HEK293 (cell line): ENCODE data around the gene CASP2.

Source experiments
- CTCF ChIA-PET: fragments of 350-600 bp; formaldehyde crosslinking; extraction: SDS; loops from one replicate; lab custom pipeline; 2021; ENCODE audit warnings: antibody characterized with exemption; lab: Yijun Ruan, JAX
- POLR2A ChIA-PET: fragments of 300-600 bp; formaldehyde crosslinking; extraction: SDS; loops from one replicate; lab custom pipeline; 2020; ENCODE audit warnings: antibody characterized with exemption, inconsistent platforms; lab: Yijun Ruan, JAX
- H3K27ac ChIP-seq: fragments of 200-500 bp; sonication (Bioruptor generic); 2 replicates; pipeline ENCODE4 v1.5.1; 2014; ENCODE audit warnings: low read depth, low read length, control low read depth, inconsistent platforms; ENCODE audit errors: extremely low read depth
- H3K36me3 ChIP-seq, 2 experiments: fragments of 200-500 bp in 1 of 2; sonication (Bioruptor generic) in 1 of 2; 1 replicate in 1 of 2; 2 replicates in 1 of 2; pipeline ENCODE4 v1.5.1; 2014 to 2017; ENCODE audit warnings: inconsistent platforms in 2 of 2, low read length in 2 of 2; ENCODE audit not compliant: control insufficient read depth in 2 of 2, insufficient read depth in 1 of 2
- H3K4me1 ChIP-seq: fragments of 200-500 bp; sonication (Bioruptor generic); 2 replicates; pipeline ENCODE4 v1.5.1; 2014; ENCODE audit warnings: mild to moderate bottlenecking, low read length, inconsistent platforms; ENCODE audit not compliant: control insufficient read depth, insufficient read depth
- H3K4me3 ChIP-seq: 2 replicates; pipeline ENCODE4 v1.5.1; 2011; ENCODE audit warnings: low read depth, mild to moderate bottlenecking, control low read depth, low read length, moderate library complexity
- H3K9me3 ChIP-seq: fragments of 200-500 bp; sonication (Bioruptor generic); 2 replicates; pipeline ENCODE4 v1.5.1; 2014; ENCODE audit warnings: low read depth, low read length, inconsistent platforms; ENCODE audit not compliant: control insufficient read depth, insufficient read depth
- GFI1B ChIP-seq: fragments of 450-650 bp; formaldehyde crosslinking; IDR thresholded peaks from 2 replicates; pipeline ENCODE4 v1.5.1; 2016; ENCODE audit warnings: missing biosample characterization, missing genetic modification characterization
- PRDM1 ChIP-seq: fragments of 450-650 bp; formaldehyde crosslinking; IDR thresholded peaks from 2 replicates; pipeline ENCODE4; 2016; ENCODE audit warnings: missing biosample characterization, missing genetic modification characterization
- SALL2 ChIP-seq: fragments of 450-650 bp; formaldehyde crosslinking; IDR thresholded peaks from 2 replicates; pipeline ENCODE4 v1.5.0; 2017; ENCODE audit warnings: missing biosample characterization, mild to moderate bottlenecking, missing genetic modification characterization, borderline replicate concordance
- ZBTB44 ChIP-seq: fragments of 450-650 bp; IDR thresholded peaks from 2 replicates; pipeline ENCODE4 v1.5.1; 2018; ENCODE audit warnings: missing biosample characterization, mild to moderate bottlenecking, missing genetic modification characterization
- ZNF10 ChIP-seq: fragments of 450-650 bp; formaldehyde crosslinking; IDR thresholded peaks from 2 replicates; pipeline ENCODE4 v1.5.1; 2017; ENCODE audit warnings: missing biosample characterization, missing genetic modification characterization
- ZNF184 ChIP-seq: fragments of 450-650 bp; IDR thresholded peaks from 2 replicates; pipeline ENCODE4 v1.5.1; 2018; ENCODE audit warnings: missing biosample characterization, mild to moderate bottlenecking, missing genetic modification characterization
- ZNF2 ChIP-seq: fragments of 450-650 bp; formaldehyde crosslinking; IDR thresholded peaks from 2 replicates; pipeline ENCODE4 v1.5.1; 2016; ENCODE audit warnings: missing biosample characterization, missing genetic modification characterization
- ZNF341 ChIP-seq: fragments of 450-650 bp; formaldehyde crosslinking; IDR thresholded peaks from 2 replicates; pipeline ENCODE4; 2016; ENCODE audit warnings: low read depth, missing biosample characterization, missing genetic modification characterization
- ZNF366 ChIP-seq: fragments of 450-650 bp; formaldehyde crosslinking; conservative IDR thresholded peaks from 2 replicates; pipeline ENCODE4 v1.5.1; 2016; ENCODE audit warnings: missing biosample characterization, missing genetic modification characterization
- ZNF416 ChIP-seq: fragments of 450-650 bp; formaldehyde crosslinking; IDR thresholded peaks from 2 replicates; pipeline ENCODE4 v1.5.1; 2016; ENCODE audit warnings: missing biosample characterization, missing genetic modification characterization
- ZNF473 ChIP-seq: fragments of 450-650 bp; formaldehyde crosslinking; IDR thresholded peaks from 2 replicates; pipeline ENCODE4 v1.5.1; 2017; ENCODE audit warnings: missing biosample characterization, missing genetic modification characterization
- ZNF658 ChIP-seq: fragments of 450-650 bp; formaldehyde crosslinking; IDR thresholded peaks from 2 replicates; pipeline ENCODE4; 2016; ENCODE audit warnings: missing biosample characterization, missing genetic modification characterization
- ZNF830 ChIP-seq: fragments of 450-650 bp; IDR thresholded peaks from 2 replicates; pipeline ENCODE4 v1.5.0; 2018; ENCODE audit warnings: missing biosample characterization, missing genetic modification characterization, low read depth, mild to moderate bottlenecking, moderate library complexity
- ZSCAN16 ChIP-seq: fragments of 450-650 bp; formaldehyde crosslinking; IDR thresholded peaks from 2 replicates; pipeline ENCODE4 v1.5.1; 2016; ENCODE audit warnings: missing biosample characterization, missing genetic modification characterization

The CASP2 gene

GRCh38 chr7:143247372-143247771 is 40.8 kb upstream of the CASP2 start:
- Histone ChIP-seq H3K4me3 (no peak overlapping the region), H3K27ac (no peak overlapping the region), H3K4me1 (no peaks in the 10 kb centered on the region), H3K9me3 (no peaks in the 10 kb centered on the region), H3K36me3 (no peaks in the 10 kb centered on the region)
- no peak for TF ChIP-seq ZSCAN16 (tag by site-specific recombination)
- TF ChIP-seq ZNF184 (tag by site-specific recombination): no peak
- no peak for TF ChIP-seq ZNF473 (tag by site-specific recombination)
- no peak for TF ChIP-seq ZNF658 (tag by site-specific recombination)
- peak; percentile 75 for TF ChIP-seq ZNF366 (tag by site-specific recombination)
- TF ChIP-seq ZNF2 (tag by site-specific recombination): no peak
- TF ChIP-seq ZNF830: no peak
- no peak for TF ChIP-seq GFI1B (tag by site-specific recombination)
- no peak for TF ChIP-seq ZNF416 (tag by site-specific recombination)
- CTCF ChIA-PET: interaction anchor here (0.6 to 1.5 kb wide), 5 partner anchors 11 to 275 kb away, joined by 3 to 6 read pairs (median 4); no protein-coding TSS in a partner anchor
- POLR2A ChIA-PET: no interaction called here

- TF ChIP-seq ZNF341 (tag by site-specific recombination): no peak
- no peak for TF ChIP-seq ZBTB44
- Histone ChIP-seq H3K36me3 (no peaks in the 10 kb centered on the region), H3K9me3 (no peaks in the 10 kb centered on the region), H3K4me1 (no peaks in the 10 kb centered on the region), H3K27ac (no peak overlapping the region), H3K4me3 (no peak overlapping the region)
- CTCF ChIA-PET: interaction anchor here (2.1 kb wide), 2 partner anchors 8 to 34 kb away, joined by 11 to 12 read pairs; no protein-coding TSS in a partner anchor
- POLR2A ChIA-PET: interaction anchor here (0.9 kb wide), 1 partner anchor 14 kb away, joined by 3 read pairs; the partner anchor contains the start of gene GSTK1
Observed at GRCh38 chr7:143248761-143249354, 39.3 kb upstream of the CASP2 start.

GRCh38 chr7:143250199-143250598 is 38.0 kb upstream of the CASP2 start:
- TF ChIP-seq ZBTB44 (no peak), ZNF10 (tag by site-specific recombination) (no peak), PRDM1 (tag by site-specific recombination) (peak; percentile 35; the same call in 1 of the 2 replicates)
- no peaks in the 10 kb centered on the region for H3K9me3 ChIP-seq
- CTCF ChIA-PET: interaction anchor here (1.2 to 2.1 kb wide), 4 partner anchors 9 to 124 kb away, joined by 4 to 12 read pairs (median 9); no protein-coding TSS in a partner anchor
- H3K4me3 ChIP-seq: no peak overlapping the region
- H3K36me3 ChIP-seq: no peaks in the 10 kb centered on the region
- H3K27ac ChIP-seq: no peak overlapping the region
- POLR2A ChIA-PET: no interaction called here
- H3K4me1 ChIP-seq: no peaks in the 10 kb centered on the region

GRCh38 chr7:143250822-143251221 is 37.3 kb upstream of the CASP2 start:
- ChIA-PET CTCF (interaction anchor here (1.2 to 1.3 kb wide), 2 partner anchors 10 to 123 kb away, joined by 4 to 7 read pairs; no protein-coding TSS in a partner anchor), POLR2A (no interaction called here)
- TF ChIP-seq SALL2 (tag by site-specific recombination) (no peak), ZNF341 (tag by site-specific recombination) (no peak)

More at GRCh38 chr7:143250822-143251221, 37.3 kb upstream of the CASP2 start:
- no peak overlapping the region for H3K4me3 ChIP-seq
- H3K4me1 ChIP-seq: no peaks in the 10 kb centered on the region
- no peaks in the 10 kb centered on the region for H3K9me3 ChIP-seq
- no peak overlapping the region for H3K27ac ChIP-seq
- H3K36me3 ChIP-seq: no peaks in the 10 kb centered on the region
